HEK293 (cell line): ENCODE data around the gene KDM4D.
"Not testable (repeated sequence)": the region's sequence is repeated elsewhere in the genome, so short reads cannot be mapped to it uniquely, and the experiment has no call there.

Experiments used
- CTCF ChIA-PET: fragments of 350-600 bp; formaldehyde crosslinking; extraction: SDS; loops from one replicate; lab custom pipeline; 2021; ENCODE audit warnings: antibody characterized with exemption; lab: Yijun Ruan, JAX
- POLR2A ChIA-PET: fragments of 300-600 bp; formaldehyde crosslinking; extraction: SDS; loops from one replicate; lab custom pipeline; 2020; ENCODE audit warnings: antibody characterized with exemption, inconsistent platforms; lab: Yijun Ruan, JAX
- H3K27ac ChIP-seq: fragments of 200-500 bp; sonication (Bioruptor generic); 2 replicates; pipeline ENCODE4 v1.5.1; 2014; ENCODE audit warnings: low read depth, low read length, control low read depth, inconsistent platforms; ENCODE audit errors: extremely low read depth
- H3K36me3 ChIP-seq, 2 experiments: fragments of 200-500 bp in 1 of 2; sonication (Bioruptor generic) in 1 of 2; 1 replicate in 1 of 2; 2 replicates in 1 of 2; pipeline ENCODE4 v1.5.1; 2014 to 2017; ENCODE audit warnings: inconsistent platforms in 2 of 2, low read length in 2 of 2; ENCODE audit not compliant: control insufficient read depth in 2 of 2, insufficient read depth in 1 of 2
- H3K4me1 ChIP-seq: fragments of 200-500 bp; sonication (Bioruptor generic); 2 replicates; pipeline ENCODE4 v1.5.1; 2014; ENCODE audit warnings: mild to moderate bottlenecking, low read length, inconsistent platforms; ENCODE audit not compliant: control insufficient read depth, insufficient read depth
- H3K4me3 ChIP-seq: 2 replicates; pipeline ENCODE4 v1.5.1; 2011; ENCODE audit warnings: low read depth, mild to moderate bottlenecking, control low read depth, low read length, moderate library complexity
- H3K9me3 ChIP-seq: fragments of 200-500 bp; sonication (Bioruptor generic); 2 replicates; pipeline ENCODE4 v1.5.1; 2014; ENCODE audit warnings: low read depth, low read length, inconsistent platforms; ENCODE audit not compliant: control insufficient read depth, insufficient read depth
- GFI1B ChIP-seq: fragments of 450-650 bp; formaldehyde crosslinking; IDR thresholded peaks from 2 replicates; pipeline ENCODE4 v1.5.1; 2016; ENCODE audit warnings: missing biosample characterization, missing genetic modification characterization
- GLI2 ChIP-seq: fragments of 450-650 bp; formaldehyde crosslinking; IDR thresholded peaks from 2 replicates; pipeline ENCODE4; 2017; ENCODE audit warnings: missing biosample characterization, missing genetic modification characterization, low read depth, borderline replicate concordance
- OVOL3 ChIP-seq: fragments of 450-650 bp; formaldehyde crosslinking; IDR thresholded peaks from 2 replicates; pipeline ENCODE4 v1.5.1; 2016; ENCODE audit warnings: missing biosample characterization, missing genetic modification characterization
- SCRT2 ChIP-seq: fragments of 450-650 bp; formaldehyde crosslinking; IDR thresholded peaks from 2 replicates; pipeline ENCODE4 v1.5.1; 2016; ENCODE audit warnings: missing biosample characterization, missing genetic modification characterization
- SP2 ChIP-seq: fragments of 450-650 bp; formaldehyde crosslinking; IDR thresholded peaks from 2 replicates; pipeline ENCODE4 v1.5.1; 2016; ENCODE audit warnings: missing biosample characterization, missing genetic modification characterization
- ZEB2 ChIP-seq: fragments of 450-650 bp; formaldehyde crosslinking; IDR thresholded peaks from 2 replicates; pipeline ENCODE4 v1.5.1; 2016; ENCODE audit warnings: missing biosample characterization, missing genetic modification characterization
- ZFHX2 ChIP-seq: fragments of 450-650 bp; formaldehyde crosslinking; conservative IDR thresholded peaks from 2 replicates; pipeline ENCODE4 v1.5.1; 2016; ENCODE audit warnings: missing biosample characterization, missing genetic modification characterization
- ZFP37 ChIP-seq: fragments of 450-650 bp; formaldehyde crosslinking; IDR thresholded peaks from 2 replicates; pipeline ENCODE4 v1.5.1; 2016; ENCODE audit warnings: missing biosample characterization, missing genetic modification characterization
- ZNF146 ChIP-seq: fragments of 450-650 bp; formaldehyde crosslinking; IDR thresholded peaks from 2 replicates; pipeline ENCODE4 v1.5.1; 2016; ENCODE audit warnings: missing biosample characterization, missing genetic modification characterization
- ZNF423 ChIP-seq: fragments of 450-650 bp; formaldehyde crosslinking; IDR thresholded peaks from 2 replicates; pipeline ENCODE4 v1.5.1; 2016; ENCODE audit warnings: missing biosample characterization, missing genetic modification characterization
- ZNF433 ChIP-seq: fragments of 450-650 bp; formaldehyde crosslinking; IDR thresholded peaks from 2 replicates; pipeline ENCODE4 v1.5.1; 2016; ENCODE audit warnings: missing biosample characterization, missing genetic modification characterization, low read depth
- ZNF473 ChIP-seq: fragments of 450-650 bp; formaldehyde crosslinking; IDR thresholded peaks from 2 replicates; pipeline ENCODE4 v1.5.1; 2017; ENCODE audit warnings: missing biosample characterization, missing genetic modification characterization
- ZNF488 ChIP-seq: fragments of 450-650 bp; formaldehyde crosslinking; IDR thresholded peaks from 2 replicates; pipeline ENCODE4 v1.5.1; 2016; ENCODE audit warnings: missing biosample characterization, missing genetic modification characterization
- ZNF501 ChIP-seq: fragments of 450-650 bp; formaldehyde crosslinking; IDR thresholded peaks from 2 replicates; pipeline ENCODE4 v1.5.1; 2016; ENCODE audit warnings: missing biosample characterization, missing genetic modification characterization
- ZNF580 ChIP-seq: fragments of 450-650 bp; formaldehyde crosslinking; IDR thresholded peaks from 2 replicates; pipeline ENCODE4 v1.5.1; 2016; ENCODE audit warnings: missing biosample characterization, missing genetic modification characterization
- ZNF600 ChIP-seq: fragments of 450-650 bp; formaldehyde crosslinking; IDR thresholded peaks from 2 replicates; pipeline ENCODE4 v1.5.1; 2016; ENCODE audit warnings: missing biosample characterization, missing genetic modification characterization
- ZNF629 ChIP-seq: fragments of 450-650 bp; formaldehyde crosslinking; IDR thresholded peaks from 2 replicates; pipeline ENCODE4 v1.5.1; 2017; ENCODE audit warnings: missing biosample characterization, missing genetic modification characterization
- ZNF670 ChIP-seq: fragments of 450-650 bp; formaldehyde crosslinking; IDR thresholded peaks from 2 replicates; pipeline ENCODE4 v1.5.1; 2016; ENCODE audit warnings: missing biosample characterization, missing genetic modification characterization, low read depth
- ZNF777 ChIP-seq: fragments of 450-650 bp; formaldehyde crosslinking; IDR thresholded peaks from 2 replicates; pipeline ENCODE4 v1.5.1; 2017; ENCODE audit warnings: missing biosample characterization, missing genetic modification characterization, borderline replicate concordance

The KDM4D gene

DNA sequence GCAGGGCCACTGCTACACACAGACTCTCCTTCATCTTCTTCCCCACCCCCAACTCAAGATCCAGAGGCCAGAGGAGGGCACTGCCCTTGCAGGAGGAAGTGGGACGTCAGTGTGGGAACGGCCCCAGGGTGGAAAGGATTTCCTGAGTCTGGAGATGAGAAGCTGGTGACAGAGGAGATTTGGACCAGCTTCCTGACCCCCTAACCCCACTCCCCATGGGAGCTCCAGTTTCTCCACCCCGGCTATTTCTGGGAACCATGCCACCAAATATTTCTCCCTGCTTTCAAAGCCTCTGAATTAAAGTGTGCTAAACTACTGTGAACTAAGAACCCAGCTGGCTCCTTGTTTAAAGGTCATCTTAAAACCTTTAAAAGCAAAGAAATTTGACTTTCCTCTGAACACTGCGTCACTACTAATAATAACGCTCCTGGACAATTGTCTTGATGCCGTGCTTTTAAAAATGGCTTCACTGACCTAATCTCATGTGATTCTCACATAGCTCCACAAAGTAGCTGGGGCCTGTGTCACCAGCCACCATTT, 46.7 kb upstream of the KDM4D start:
- no peak overlapping the region for H3K4me3 ChIP-seq
- H3K9me3 ChIP-seq: no peaks in the 10 kb centered on the region
- no peak overlapping the region for H3K27ac ChIP-seq
- CTCF ChIA-PET: interaction anchor here (0.5 to 1.0 kb wide), 2 partner anchors 15 to 22 kb away, joined by 3 read pairs; no protein-coding TSS in a partner anchor
- H3K4me1 ChIP-seq: no peaks in the 10 kb centered on the region
- POLR2A ChIA-PET: no interaction called here
- TF ChIP-seq ZNF433 (tag by site-specific recombination) (no peak), OVOL3 (tag by site-specific recombination) (no peak), GFI1B (tag by site-specific recombination) (no peak), SP2 (tag by site-specific recombination) (no peak)
- H3K36me3 ChIP-seq: no peaks in the 10 kb centered on the region

DNA sequence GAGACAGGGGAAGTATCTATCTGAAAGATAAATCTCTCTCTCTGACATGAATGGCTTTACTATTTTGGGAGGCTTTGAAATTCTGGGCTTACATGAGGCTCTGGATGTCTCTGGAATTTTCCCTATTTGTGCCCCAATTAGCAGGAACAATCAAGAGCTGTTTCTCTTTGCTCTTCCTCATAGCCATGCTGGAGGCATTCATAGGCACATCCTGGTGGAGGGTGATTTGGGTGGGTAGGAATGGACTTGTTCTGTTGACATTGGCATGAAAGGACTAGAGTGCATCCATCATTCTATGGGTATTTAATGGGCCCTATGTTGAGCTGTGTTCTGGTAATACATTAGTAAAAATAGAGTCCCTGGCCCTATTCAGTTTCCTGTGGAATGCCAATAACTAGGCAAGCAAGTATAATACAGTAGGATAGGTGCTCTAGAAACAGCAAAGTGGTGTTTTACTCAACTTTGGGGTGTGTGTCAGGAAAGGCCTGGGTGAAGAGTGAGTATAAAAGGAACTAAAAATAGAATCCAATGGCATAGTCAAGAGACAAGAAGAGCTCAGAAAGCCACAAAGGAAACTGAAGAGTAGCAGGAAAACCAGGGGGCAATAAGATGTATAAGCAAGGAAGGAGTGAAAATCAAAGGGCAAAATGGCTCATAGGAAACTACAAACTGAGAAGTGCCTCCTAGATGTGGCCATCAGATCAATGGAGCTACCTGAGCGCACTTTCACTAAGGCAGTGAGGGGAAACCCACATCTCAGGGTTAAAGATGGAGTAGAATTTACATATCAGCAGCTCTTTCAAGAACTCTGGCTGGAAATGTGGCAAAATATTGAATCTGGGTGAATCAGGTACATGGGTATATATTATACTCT, 45.2 kb upstream of the KDM4D start:
- no peaks in the 10 kb centered on the region for H3K9me3 ChIP-seq
- TF ChIP-seq ZFHX2 (tag by site-specific recombination) (no peak), GLI2 (tag by site-specific recombination) (no peak), ZNF488 (tag by site-specific recombination) (no peak), ZNF423 (no peak), ZNF600 (tag by site-specific recombination) (no peak), ZNF777 (tag by site-specific recombination) (no peak), ZNF670 (tag by site-specific recombination) (no peak), ZNF629 (no peak), ZEB2 (tag by site-specific recombination) (no peak), ZNF473 (no peak), ZFP37 (no peak), ZNF501 (no peak), SCRT2 (tag by site-specific recombination) (no peak)
- ChIA-PET CTCF (interaction anchor here (0.6 to 1.5 kb wide), 3 partner anchors 40 to 848 kb away, joined by 3 to 6 read pairs (median 3); no protein-coding TSS in a partner anchor), POLR2A (no interaction called here)
- H3K27ac ChIP-seq: no peak overlapping the region
- H3K4me1 ChIP-seq: no peaks in the 10 kb centered on the region
- no peaks in the 10 kb centered on the region for H3K36me3 ChIP-seq
- no peak overlapping the region for H3K4me3 ChIP-seq

GRCh38 chr11:94932072-94932471, 41.4 kb upstream of the KDM4D start:
- POLR2A ChIA-PET, H3K9me3 ChIP-seq, H3K27ac ChIP-seq, H3K36me3 ChIP-seq, H3K4me3 ChIP-seq, H3K4me1 ChIP-seq: not testable (repeated sequence)
- CTCF ChIA-PET: interaction anchor here (0.7 to 0.9 kb wide), 4 partner anchors 9 to 309 kb away, joined by 3 to 4 read pairs (median 3); no protein-coding TSS in a partner anchor
- TF ChIP-seq ZNF146 (peak; percentile 84), ZNF580 (0 out of 2 replicates have a peak, but pooled peaks have one; percentile 23)
